Neuronal stem cell (in vitro differentiated cells): ENCODE results near the gene SMC1B.

Source experiments
- DNase-seq: peaks from one replicate; pipeline ENCODE4 v3.0.0-alpha.2; 2013; ENCODE audit warnings: low spot score
- H2AFZ ChIP-seq: one replicate; pipeline ENCODE4 v1.6.1; 2013; ENCODE audit warnings: mild to moderate bottlenecking, low read length, inconsistent platforms
- H2AK5ac ChIP-seq: 2 replicates; pipeline ENCODE4 v1.6.1; 2013; ENCODE audit warnings: low read depth, mild to moderate bottlenecking, inconsistent platforms, low read length, moderate library complexity, mixed read lengths
- H2BK120ac ChIP-seq: 2 replicates; pipeline ENCODE4 v1.6.1; 2013; ENCODE audit warnings: low read depth, mild to moderate bottlenecking, inconsistent platforms, low read length, moderate library complexity, mixed read lengths
- H2BK12ac ChIP-seq: one replicate; pipeline ENCODE4 v1.6.1; 2013; ENCODE audit warnings: low read length, inconsistent platforms
- H2BK15ac ChIP-seq: 2 replicates; pipeline ENCODE4 v1.6.1; 2013; ENCODE audit warnings: mild to moderate bottlenecking, low read length, inconsistent platforms, mixed read lengths
- H2BK5ac ChIP-seq: one replicate; pipeline ENCODE4 v1.6.1; 2013; ENCODE audit warnings: inconsistent platforms, mild to moderate bottlenecking, low read length, moderate library complexity
- H3K14ac ChIP-seq: one replicate; pipeline ENCODE4 v1.6.1; 2013; ENCODE audit warnings: low read length, inconsistent platforms
- H3K18ac ChIP-seq: 2 replicates; pipeline ENCODE4 v1.6.1; 2013; ENCODE audit warnings: low read length, inconsistent platforms
- H3K23ac ChIP-seq: 2 replicates; pipeline ENCODE4 v1.6.1; 2013; ENCODE audit warnings: low read depth, mild to moderate bottlenecking, mixed read lengths, low read length, inconsistent platforms; ENCODE audit not compliant: poor library complexity
- H3K27ac ChIP-seq: replicated peaks from 3 replicates; pipeline ENCODE4 v1.5.1; 2013; ENCODE audit warnings: low read length, inconsistent platforms
- H3K27me3 ChIP-seq, 3 experiments: 2 replicates each; pipeline ENCODE4 v1.6.1; 2013; ENCODE audit warnings: low read length in 3 of 3, mild to moderate bottlenecking in 2 of 3, inconsistent platforms in 1 of 3, low read depth in 1 of 3, mixed read lengths in 1 of 3, moderate library complexity in 1 of 3; ENCODE audit not compliant: control insufficient read depth in 3 of 3, insufficient read depth in 3 of 3
- H3K36me3 ChIP-seq, 2 donors: replicated peaks in 1 of 2; 2 replicates each; pipeline ENCODE4 v1.6.1; 2013; ENCODE audit warnings: low read length in 2 of 2; ENCODE audit not compliant: control insufficient read depth in 2 of 2, insufficient read depth in 2 of 2
- H3K4ac ChIP-seq: 2 replicates; pipeline ENCODE4 v1.6.1; 2013; ENCODE audit warnings: inconsistent platforms, mild to moderate bottlenecking, low read length, moderate library complexity
- H3K4me1 ChIP-seq, 2 donors: 1 replicate in 1 of 2; 2 replicates in 1 of 2; pipeline ENCODE4 v1.6.1; 2013; ENCODE audit warnings: low read length in 2 of 2, low read depth in 1 of 2; ENCODE audit not compliant: control insufficient read depth in 2 of 2, insufficient read depth in 1 of 2
- H3K4me2 ChIP-seq: one replicate; pipeline ENCODE4 v1.6.1; 2013; ENCODE audit warnings: mild to moderate bottlenecking, low read length, inconsistent platforms; ENCODE audit not compliant: insufficient read depth, poor library complexity, severe bottlenecking
- H3K4me3 ChIP-seq, 2 donors: 2 replicates each; pipeline ENCODE4 v1.5.1; 2013; ENCODE audit warnings: low read length in 2 of 2, mild to moderate bottlenecking in 2 of 2, inconsistent platforms in 1 of 2, moderate library complexity in 1 of 2
- H3K79me1 ChIP-seq: one replicate; pipeline ENCODE4 v1.6.1; 2013; ENCODE audit warnings: low read depth, mild to moderate bottlenecking, inconsistent platforms, low read length, moderate library complexity
- H3K9ac ChIP-seq: one replicate; pipeline ENCODE4 v1.6.1; 2013; ENCODE audit warnings: mild to moderate bottlenecking, low read depth, low read length, inconsistent platforms; ENCODE audit not compliant: poor library complexity
- H3K9me3 ChIP-seq, 2 donors: replicated peaks in 1 of 2; 2 replicates each; pipeline versions ENCODE3 to v1.6.1; 2013; ENCODE audit warnings: low read length in 2 of 2, mild to moderate bottlenecking in 2 of 2, inconsistent platforms in 1 of 2, low read depth in 1 of 2, mixed read lengths in 1 of 2, moderate library complexity in 1 of 2; ENCODE audit not compliant: control insufficient read depth in 2 of 2, insufficient read depth in 1 of 2
- H4K8ac ChIP-seq: one replicate; pipeline ENCODE4 v1.6.1; 2013; ENCODE audit warnings: low read depth, mild to moderate bottlenecking, inconsistent platforms, low read length, moderate library complexity
- H4K91ac ChIP-seq: one replicate; pipeline ENCODE4 v1.6.1; 2013; ENCODE audit warnings: low read length, low read depth, mild to moderate bottlenecking, inconsistent platforms; ENCODE audit not compliant: poor library complexity
- WGBS, 2 donors: extraction: QIAGEN DNeasy Blood & Tissue Kit; methylation state at CpG; one replicate each; pipeline ENCODE4 v1.1.7; 2013; ENCODE audit warnings: missing lambda C conversion rate in 2 of 2, mixed read lengths in 1 of 2; ENCODE audit not compliant: insufficient read length in 2 of 2, insufficient replicate concordance in 1 of 2; ENCODE audit errors: extremely low coverage in 2 of 2; 5-methylcytosine and 5-hydroxymethylcytosine counted together

Gene SMC1B

GRCh38 chr22:45331486-45331885 is 81.9 kb downstream of the SMC1B start:
- Histone ChIP-seq H2BK5ac (no peak overlapping the region), H3K9me3 (peaks cover 0 to 2% of the 10 kb centered on the region in 2 donors), H3K4me3 (no peak overlapping the region), H3K9ac (peak overlapping the region; percentile 24), H2AFZ (no peak overlapping the region), H2BK15ac (no peak overlapping the region), H2AK5ac (no peak overlapping the region), H3K27ac (no peak overlapping the region), H3K27me3 (no peaks in the 10 kb centered on the region), H3K4ac (no peak overlapping the region), H3K79me1 (peaks cover 5% of the 10 kb centered on the region), H3K14ac (no peak overlapping the region), H3K36me3 (peaks cover 21 to 82% of the 10 kb centered on the region in 2 donors), H3K23ac (no peak overlapping the region), H3K18ac (no peak overlapping the region), H4K91ac (no peak overlapping the region), H2BK120ac (no peak overlapping the region), H2BK12ac (no peak overlapping the region), H4K8ac (no peak overlapping the region), H3K4me2 (no peak overlapping the region), H3K4me1 (peaks cover 0 to 8% of the 10 kb centered on the region in 2 donors)
- no peak for DNase-seq
- WGBS, 2 donors = no CpG with 5 or more reads among the region's 9 CpGs

GRCh38 chr22:45330548-45330947 is 82.9 kb downstream of the SMC1B start:
- no peak overlapping the region for H3K4me3 ChIP-seq
- H3K9ac ChIP-seq = no peak overlapping the region
- H3K9me3 ChIP-seq = peaks cover 0 to 2% of the 10 kb centered on the region in 2 donors
- whole genome bisulfite sequencing, 2 donors = no CpG with 5 or more reads among the region's 19 CpGs
- peaks cover 18 to 76% of the 10 kb centered on the region in 2 donors for H3K36me3 ChIP-seq
- no peak overlapping the region for H2BK15ac ChIP-seq
- H3K4me2 ChIP-seq = no peak overlapping the region
- no peaks in the 10 kb centered on the region for H3K4me1 ChIP-seq
- no peak overlapping the region for H3K23ac ChIP-seq
- H3K27ac ChIP-seq = no peak overlapping the region
- no peak overlapping the region for H2AK5ac ChIP-seq
- no peak overlapping the region for H4K8ac ChIP-seq
- H3K14ac ChIP-seq = no peak overlapping the region
- H3K27me3 ChIP-seq = no peaks in the 10 kb centered on the region
- no peak overlapping the region for H2BK120ac ChIP-seq
- peaks cover 5% of the 10 kb centered on the region for H3K79me1 ChIP-seq
- no peak overlapping the region for H2BK12ac ChIP-seq
- no peak overlapping the region for H3K4ac ChIP-seq
- no peak overlapping the region for H2BK5ac ChIP-seq
- no peak for DNase-seq
- H2AFZ ChIP-seq = no peak overlapping the region
- no peak overlapping the region for H3K18ac ChIP-seq
- H4K91ac ChIP-seq = no peak overlapping the region

GRCh38 chr22:45329530-45329936 is 83.9 kb downstream of the SMC1B start:
- H3K4me2 ChIP-seq = no peak overlapping the region
- no peak overlapping the region for H2AK5ac ChIP-seq
- peaks cover 0 to 2% of the 10 kb centered on the region in 2 donors for H3K9me3 ChIP-seq
- peak overlapping the region; percentile 4 for H3K9ac ChIP-seq
- peak overlapping the region; percentile 56 for H3K14ac ChIP-seq
- H2BK5ac ChIP-seq = no peak overlapping the region
- no peak overlapping the region for H4K91ac ChIP-seq
- no peak overlapping the region for H2BK12ac ChIP-seq
- peaks cover 5% of the 10 kb centered on the region for H3K79me1 ChIP-seq
- DNase-seq = no peak
- no peaks in the 10 kb centered on the region for H3K4me1 ChIP-seq
- WGBS, 2 donors = no CpG with 5 or more reads among the region's 12 CpGs
- H3K36me3 ChIP-seq = peaks cover 13 to 74% of the 10 kb centered on the region in 2 donors
- H2BK15ac ChIP-seq = no peak overlapping the region
- H3K27me3 ChIP-seq = no peaks in the 10 kb centered on the region
- H3K18ac ChIP-seq = no peak overlapping the region
- no peak overlapping the region for H2AFZ ChIP-seq
- peak overlapping the region; percentile 31 for H3K23ac ChIP-seq
- H2BK120ac ChIP-seq = no peak overlapping the region
- no peak overlapping the region for H3K4ac ChIP-seq
- no peak overlapping the region for H3K4me3 ChIP-seq
- no peak overlapping the region for H3K27ac ChIP-seq
- no peak overlapping the region for H4K8ac ChIP-seq

GRCh38 chr22:45328822-45329529 is 84.4 kb downstream of the SMC1B start:
- no peak for DNase-seq
- Histone ChIP-seq H3K9ac (no peak overlapping the region), H3K4me2 (no peak overlapping the region), H4K8ac (no peak overlapping the region), H2BK15ac (no peak overlapping the region), H2BK5ac (no peak overlapping the region), H3K4me3 (peak overlapping the region in 1 of 2 donors; percentile 58), H2BK12ac (no peak overlapping the region), H3K27ac (no peak overlapping the region), H4K91ac (no peak overlapping the region), H3K4me1 (no peaks in the 10 kb centered on the region), H3K36me3 (peaks cover 19 to 74% of the 10 kb centered on the region in 2 donors), H3K27me3 (no peaks in the 10 kb centered on the region), H2AK5ac (no peak overlapping the region), H3K14ac (no peak overlapping the region), H3K4ac (no peak overlapping the region), H2AFZ (no peak overlapping the region), H3K79me1 (peaks cover 5% of the 10 kb centered on the region), H3K23ac (no peak overlapping the region), H3K9me3 (peaks cover 0 to 2% of the 10 kb centered on the region in 2 donors), H2BK120ac (no peak overlapping the region), H3K18ac (no peak overlapping the region)
- WGBS, 2 donors = no CpG with 5 or more reads among the region's 8 CpGs
